ENCODE data around the gene ATAD3A.
"Not testable (repeated sequence)": the region's sequence is repeated elsewhere in the genome, so short reads cannot be mapped to it uniquely, and the experiment has no call there.

DNA sequence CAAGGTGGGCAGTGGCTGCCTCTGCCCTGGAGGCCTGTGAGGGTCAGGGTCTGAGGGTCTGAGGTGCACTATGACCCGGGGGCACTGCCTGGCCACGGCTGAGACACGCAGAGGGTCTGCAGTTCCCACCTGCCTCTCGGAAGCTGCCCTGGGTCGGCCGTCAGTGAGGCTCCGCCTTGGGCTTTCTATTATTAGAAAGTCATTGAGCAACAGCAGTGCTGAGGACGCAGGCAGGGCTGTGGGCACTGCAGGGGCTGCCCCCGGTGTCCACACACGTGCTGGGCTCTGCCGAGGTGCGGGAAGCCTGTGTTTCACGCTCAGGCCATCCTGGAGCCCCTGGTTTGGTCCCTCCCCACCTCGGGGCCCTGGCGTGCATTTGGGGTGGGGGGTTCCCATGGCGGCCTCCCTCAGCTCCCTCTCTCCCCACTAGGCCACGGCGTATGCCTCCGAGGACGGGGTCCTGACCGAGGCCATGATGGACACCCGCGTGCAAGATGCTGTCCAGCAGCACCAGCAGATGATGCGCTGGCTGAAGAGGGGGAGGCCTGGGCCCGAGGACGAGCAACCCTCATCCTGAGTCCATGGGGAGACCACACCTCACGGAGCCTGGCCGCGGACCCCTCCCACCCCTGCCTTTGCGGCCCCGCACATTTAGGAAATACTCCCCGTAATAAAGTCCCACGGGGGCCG lies 3.0 kb upstream of the ATAD3A start:
- TF ChIP-seq, protein P1, sequence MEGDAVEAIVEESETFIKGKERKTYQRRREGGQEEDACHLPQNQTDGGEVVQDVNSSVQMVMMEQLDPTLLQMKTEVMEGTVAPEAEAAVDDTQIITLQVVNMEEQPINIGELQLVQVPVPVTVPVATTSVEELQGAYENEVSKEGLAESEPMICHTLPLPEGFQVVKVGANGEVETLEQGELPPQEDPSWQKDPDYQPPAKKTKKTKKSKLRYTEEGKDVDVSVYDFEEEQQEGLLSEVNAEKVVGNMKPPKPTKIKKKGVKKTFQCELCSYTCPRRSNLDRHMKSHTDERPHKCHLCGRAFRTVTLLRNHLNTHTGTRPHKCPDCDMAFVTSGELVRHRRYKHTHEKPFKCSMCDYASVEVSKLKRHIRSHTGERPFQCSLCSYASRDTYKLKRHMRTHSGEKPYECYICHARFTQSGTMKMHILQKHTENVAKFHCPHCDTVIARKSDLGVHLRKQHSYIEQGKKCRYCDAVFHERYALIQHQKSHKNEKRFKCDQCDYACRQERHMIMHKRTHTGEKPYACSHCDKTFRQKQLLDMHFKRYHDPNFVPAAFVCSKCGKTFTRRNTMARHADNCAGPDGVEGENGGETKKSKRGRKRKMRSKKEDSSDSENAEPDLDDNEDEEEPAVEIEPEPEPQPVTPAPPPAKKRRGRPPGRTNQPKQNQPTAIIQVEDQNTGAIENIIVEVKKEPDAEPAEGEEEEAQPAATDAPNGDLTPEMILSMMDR (conservative IDR thresholded peaks at IDR 0.05; ENCODE audit: low read depth, low read length), result not testable (repeated sequence)
- not testable (repeated sequence) for TF ChIP-seq EZH2 (IDR thresholded peaks at IDR 0.05; ENCODE audit: borderline replicate concordance, low read depth, low read length, poor library complexity, severe bottlenecking)
